Liver (tissue), 3 donors: Measurements from ENCODE around the gene IP6K2.

ENCODE experiments used
- FOXA1 ChIP-seq: IDR thresholded peaks from 2 replicates; pipeline ENCODE4 v1.6.1; 2016; ENCODE audit warnings: antibody characterized with exemption
- HNF4G ChIP-seq: IDR thresholded peaks from 2 replicates; pipeline ENCODE4 v1.6.1; 2016; ENCODE audit warnings: antibody characterized with exemption
- RAD21 ChIP-seq, 2 donors: IDR thresholded peaks; 2 replicates each; pipeline ENCODE4 v1.6.1; 2016; ENCODE audit warnings: antibody characterized with exemption in 2 of 2, mild to moderate bottlenecking in 2 of 2
- SP1 ChIP-seq: IDR thresholded peaks from 2 replicates; pipeline ENCODE4 v1.6.1; 2018; ENCODE audit warnings: antibody characterized with exemption, mild to moderate bottlenecking
- TAF1 ChIP-seq: conservative IDR thresholded peaks from 2 replicates; pipeline ENCODE4 v1.6.1; 2016; ENCODE audit warnings: antibody characterized with exemption, mild to moderate bottlenecking
- YY1 ChIP-seq: IDR thresholded peaks from 2 replicates; pipeline ENCODE4 v1.6.1; 2016; ENCODE audit warnings: antibody characterized with exemption, mild to moderate bottlenecking
- TF ChIP-seq, protein P1 (sequence below): IDR thresholded peaks from 2 replicates; pipeline ENCODE4 v1.6.1; 2016; ENCODE audit warnings: antibody characterized with exemption
- TF ChIP-seq, protein P2 (sequence below): IDR thresholded peaks from 2 replicates; pipeline ENCODE4 v1.6.1; 2016; ENCODE audit warnings: antibody characterized with exemption
- TF ChIP-seq, protein P3 (sequence below): fragments of 150-350 bp; IDR thresholded peaks from 2 replicates; pipeline ENCODE4 v1.5.1; 2017; ENCODE audit warnings: improper control_type of control experiment, low read depth, low read length; ENCODE audit not compliant: missing input control
- TF ChIP-seq, protein P4 (sequence below): IDR thresholded peaks from 2 replicates; pipeline ENCODE4 v1.6.1; 2016; ENCODE audit warnings: antibody characterized with exemption
- TF ChIP-seq, protein P5 (sequence below): IDR thresholded peaks from 2 replicates; pipeline ENCODE4 v1.6.1; 2016; ENCODE audit warnings: antibody characterized with exemption, mild to moderate bottlenecking
- donor health status: healthy.
- donor health status: healthy.

DNA sequence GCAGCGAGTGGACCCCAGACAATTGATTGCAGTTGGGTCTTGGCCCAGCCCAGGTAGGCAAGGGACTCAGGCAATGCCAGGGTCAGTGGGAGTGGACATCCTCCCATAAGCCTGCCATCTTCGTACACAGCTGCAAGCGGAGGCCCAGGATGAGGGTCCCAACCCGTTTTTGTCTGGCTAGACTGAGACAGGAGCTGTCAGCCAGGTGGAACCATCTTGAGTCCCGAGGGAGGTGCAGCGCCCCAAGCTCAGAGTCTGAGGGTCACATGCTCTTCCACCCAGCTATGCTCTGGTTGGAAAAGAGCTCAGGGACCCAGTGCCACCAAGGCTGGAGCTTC is 22.6 kb upstream of the IP6K2 start:
- TF ChIP-seq, protein P1, sequence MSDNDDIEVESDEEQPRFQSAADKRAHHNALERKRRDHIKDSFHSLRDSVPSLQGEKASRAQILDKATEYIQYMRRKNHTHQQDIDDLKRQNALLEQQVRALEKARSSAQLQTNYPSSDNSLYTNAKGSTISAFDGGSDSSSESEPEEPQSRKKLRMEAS, result no peak
- TF ChIP-seq, protein P2, sequence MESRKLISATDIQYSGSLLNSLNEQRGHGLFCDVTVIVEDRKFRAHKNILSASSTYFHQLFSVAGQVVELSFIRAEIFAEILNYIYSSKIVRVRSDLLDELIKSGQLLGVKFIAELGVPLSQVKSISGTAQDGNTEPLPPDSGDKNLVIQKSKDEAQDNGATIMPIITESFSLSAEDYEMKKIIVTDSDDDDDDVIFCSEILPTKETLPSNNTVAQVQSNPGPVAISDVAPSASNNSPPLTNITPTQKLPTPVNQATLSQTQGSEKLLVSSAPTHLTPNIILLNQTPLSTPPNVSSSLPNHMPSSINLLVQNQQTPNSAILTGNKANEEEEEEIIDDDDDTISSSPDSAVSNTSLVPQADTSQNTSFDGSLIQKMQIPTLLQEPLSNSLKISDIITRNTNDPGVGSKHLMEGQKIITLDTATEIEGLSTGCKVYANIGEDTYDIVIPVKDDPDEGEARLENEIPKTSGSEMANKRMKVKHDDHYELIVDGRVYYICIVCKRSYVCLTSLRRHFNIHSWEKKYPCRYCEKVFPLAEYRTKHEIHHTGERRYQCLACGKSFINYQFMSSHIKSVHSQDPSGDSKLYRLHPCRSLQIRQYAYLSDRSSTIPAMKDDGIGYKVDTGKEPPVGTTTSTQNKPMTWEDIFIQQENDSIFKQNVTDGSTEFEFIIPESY, result no peak
- TF ChIP-seq, protein P3, sequence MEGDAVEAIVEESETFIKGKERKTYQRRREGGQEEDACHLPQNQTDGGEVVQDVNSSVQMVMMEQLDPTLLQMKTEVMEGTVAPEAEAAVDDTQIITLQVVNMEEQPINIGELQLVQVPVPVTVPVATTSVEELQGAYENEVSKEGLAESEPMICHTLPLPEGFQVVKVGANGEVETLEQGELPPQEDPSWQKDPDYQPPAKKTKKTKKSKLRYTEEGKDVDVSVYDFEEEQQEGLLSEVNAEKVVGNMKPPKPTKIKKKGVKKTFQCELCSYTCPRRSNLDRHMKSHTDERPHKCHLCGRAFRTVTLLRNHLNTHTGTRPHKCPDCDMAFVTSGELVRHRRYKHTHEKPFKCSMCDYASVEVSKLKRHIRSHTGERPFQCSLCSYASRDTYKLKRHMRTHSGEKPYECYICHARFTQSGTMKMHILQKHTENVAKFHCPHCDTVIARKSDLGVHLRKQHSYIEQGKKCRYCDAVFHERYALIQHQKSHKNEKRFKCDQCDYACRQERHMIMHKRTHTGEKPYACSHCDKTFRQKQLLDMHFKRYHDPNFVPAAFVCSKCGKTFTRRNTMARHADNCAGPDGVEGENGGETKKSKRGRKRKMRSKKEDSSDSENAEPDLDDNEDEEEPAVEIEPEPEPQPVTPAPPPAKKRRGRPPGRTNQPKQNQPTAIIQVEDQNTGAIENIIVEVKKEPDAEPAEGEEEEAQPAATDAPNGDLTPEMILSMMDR, result no peak
- TF ChIP-seq SP1 (no peak), RAD21 (IDR thresholded peaks at IDR 0.05) (no peak), YY1 (no peak), HNF4G (no peak), TAF1 (no peak), FOXA1 (no peak)
- TF ChIP-seq, protein P4, sequence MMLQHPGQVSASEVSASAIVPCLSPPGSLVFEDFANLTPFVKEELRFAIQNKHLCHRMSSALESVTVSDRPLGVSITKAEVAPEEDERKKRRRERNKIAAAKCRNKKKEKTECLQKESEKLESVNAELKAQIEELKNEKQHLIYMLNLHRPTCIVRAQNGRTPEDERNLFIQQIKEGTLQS, result no peak
- TF ChIP-seq, protein P5, sequence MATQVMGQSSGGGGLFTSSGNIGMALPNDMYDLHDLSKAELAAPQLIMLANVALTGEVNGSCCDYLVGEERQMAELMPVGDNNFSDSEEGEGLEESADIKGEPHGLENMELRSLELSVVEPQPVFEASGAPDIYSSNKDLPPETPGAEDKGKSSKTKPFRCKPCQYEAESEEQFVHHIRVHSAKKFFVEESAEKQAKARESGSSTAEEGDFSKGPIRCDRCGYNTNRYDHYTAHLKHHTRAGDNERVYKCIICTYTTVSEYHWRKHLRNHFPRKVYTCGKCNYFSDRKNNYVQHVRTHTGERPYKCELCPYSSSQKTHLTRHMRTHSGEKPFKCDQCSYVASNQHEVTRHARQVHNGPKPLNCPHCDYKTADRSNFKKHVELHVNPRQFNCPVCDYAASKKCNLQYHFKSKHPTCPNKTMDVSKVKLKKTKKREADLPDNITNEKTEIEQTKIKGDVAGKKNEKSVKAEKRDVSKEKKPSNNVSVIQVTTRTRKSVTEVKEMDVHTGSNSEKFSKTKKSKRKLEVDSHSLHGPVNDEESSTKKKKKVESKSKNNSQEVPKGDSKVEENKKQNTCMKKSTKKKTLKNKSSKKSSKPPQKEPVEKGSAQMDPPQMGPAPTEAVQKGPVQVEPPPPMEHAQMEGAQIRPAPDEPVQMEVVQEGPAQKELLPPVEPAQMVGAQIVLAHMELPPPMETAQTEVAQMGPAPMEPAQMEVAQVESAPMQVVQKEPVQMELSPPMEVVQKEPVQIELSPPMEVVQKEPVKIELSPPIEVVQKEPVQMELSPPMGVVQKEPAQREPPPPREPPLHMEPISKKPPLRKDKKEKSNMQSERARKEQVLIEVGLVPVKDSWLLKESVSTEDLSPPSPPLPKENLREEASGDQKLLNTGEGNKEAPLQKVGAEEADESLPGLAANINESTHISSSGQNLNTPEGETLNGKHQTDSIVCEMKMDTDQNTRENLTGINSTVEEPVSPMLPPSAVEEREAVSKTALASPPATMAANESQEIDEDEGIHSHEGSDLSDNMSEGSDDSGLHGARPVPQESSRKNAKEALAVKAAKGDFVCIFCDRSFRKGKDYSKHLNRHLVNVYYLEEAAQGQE, result no peak
